ENCODE measurements around the gene DTNA. TPM values are rescaled to one million over a fixed set of nuclear protein-coding genes. Genes with fewer than 3 reads are reported as not detected.
A peak's percentile ranks its signal among the peaks of the same experiment; 100 is the strongest.

The DTNA gene
- total RNA-seq, 1 experiment from 2014 or later, result 9.6 TPM

DNA sequence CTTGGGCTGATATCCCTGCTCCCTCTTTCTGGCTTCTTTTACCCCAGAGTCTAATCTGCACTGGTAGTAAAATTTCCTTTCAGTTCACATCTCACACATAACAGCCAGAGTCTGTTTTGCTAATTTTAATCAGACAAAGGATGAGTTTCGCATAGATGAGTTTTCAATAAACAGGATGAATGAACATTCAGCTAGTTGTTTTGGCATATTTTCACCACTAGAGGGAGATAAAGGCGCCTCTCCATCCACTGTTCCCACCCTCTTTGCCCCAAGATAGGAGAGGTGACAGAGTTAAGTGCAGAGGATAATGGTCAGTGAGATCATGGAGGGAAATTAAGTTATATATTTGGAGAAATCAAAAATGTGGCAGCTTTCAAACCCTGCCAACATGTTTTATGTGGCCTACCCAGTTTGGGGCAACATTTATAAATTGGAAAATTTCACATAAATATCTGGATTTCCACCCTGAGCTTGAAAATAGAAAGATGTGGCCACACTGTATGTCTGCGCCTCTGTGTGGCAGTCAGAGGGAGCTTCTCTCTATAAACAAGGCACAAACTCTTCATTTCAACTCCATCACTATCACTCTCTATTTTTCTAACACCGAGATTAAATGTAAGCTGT, 48.5 kb upstream of the DTNA start:
- DNase-seq (ENCODE audit: low read depth, low spot score), result peak; percentile 33
- no peak overlapping the region for H3K27ac ChIP-seq (ENCODE audit: low read depth, low read length)
- TF ChIP-seq SRF (IDR thresholded peaks at IDR 0.05; ENCODE audit: low read depth) (no peak), POLR2A (IDR thresholded peaks at IDR 0.05; ENCODE audit: borderline replicate concordance, extremely low read depth, insufficient read depth, insufficient read length) (no peak), YY1 (IDR thresholded peaks at IDR 0.05; ENCODE audit: extremely low read depth, insufficient replicate concordance, low read depth, low read length) (no peak), CBX3 (IDR thresholded peaks at IDR 0.05; ENCODE audit: low read depth) (no peak), RAD21 (IDR thresholded peaks at IDR 0.05; ENCODE audit: low read depth) (peak; percentile 62)
- TF ChIP-seq, protein P1, sequence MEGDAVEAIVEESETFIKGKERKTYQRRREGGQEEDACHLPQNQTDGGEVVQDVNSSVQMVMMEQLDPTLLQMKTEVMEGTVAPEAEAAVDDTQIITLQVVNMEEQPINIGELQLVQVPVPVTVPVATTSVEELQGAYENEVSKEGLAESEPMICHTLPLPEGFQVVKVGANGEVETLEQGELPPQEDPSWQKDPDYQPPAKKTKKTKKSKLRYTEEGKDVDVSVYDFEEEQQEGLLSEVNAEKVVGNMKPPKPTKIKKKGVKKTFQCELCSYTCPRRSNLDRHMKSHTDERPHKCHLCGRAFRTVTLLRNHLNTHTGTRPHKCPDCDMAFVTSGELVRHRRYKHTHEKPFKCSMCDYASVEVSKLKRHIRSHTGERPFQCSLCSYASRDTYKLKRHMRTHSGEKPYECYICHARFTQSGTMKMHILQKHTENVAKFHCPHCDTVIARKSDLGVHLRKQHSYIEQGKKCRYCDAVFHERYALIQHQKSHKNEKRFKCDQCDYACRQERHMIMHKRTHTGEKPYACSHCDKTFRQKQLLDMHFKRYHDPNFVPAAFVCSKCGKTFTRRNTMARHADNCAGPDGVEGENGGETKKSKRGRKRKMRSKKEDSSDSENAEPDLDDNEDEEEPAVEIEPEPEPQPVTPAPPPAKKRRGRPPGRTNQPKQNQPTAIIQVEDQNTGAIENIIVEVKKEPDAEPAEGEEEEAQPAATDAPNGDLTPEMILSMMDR (IDR thresholded peaks at IDR 0.05 in 2 of 3, conservative IDR thresholded peaks at IDR 0.05 in 1 of 3; ENCODE audit: borderline replicate concordance in 1 of 3, insufficient read depth in 1 of 3, low read depth in 2 of 3, low read length in 2 of 3), result peak; percentile 58 to 90 (median 83); a peak in 5 of 6 replicates
- no peak overlapping the region for H3K9ac ChIP-seq (ENCODE audit: low read length)
- H3K9me2 ChIP-seq (ENCODE audit: insufficient read depth), result no peaks in the 10 kb centered on the region
- no peak overlapping the region for H3K4me2 ChIP-seq (ENCODE audit: low read length)
- ChIA-PET CTCF (interaction anchor here (0.6 to 3.2 kb wide), 22 partner anchors 8 to 539 kb away, joined by 3 to 29 read pairs (median 4); partner anchors contain the start of gene DTNA), POLR2A (no interaction called here), RAD21 (ENCODE audit: low non-redundant PET in 1 of 2, low total read pairs in 2 of 2, uncharacterized antibody in 2 of 2, unreplicated experiment in 2 of 2) (interaction anchor here in 1 of 2 experiments (0.5 to 1.3 kb wide), 2 partner anchors 100 to 126 kb away, joined by 4 read pairs; no protein-coding TSS in a partner anchor)
- peak; percentile 83 for ATAC-seq
- H2AFZ ChIP-seq (ENCODE audit: low read depth, low read length, poor library complexity, severe bottlenecking), result no peak overlapping the region
- no TSS peak for BruUV-seq (replicated peaks)
- intact Hi-C loops (cut with micrococcal nuclease), result loop anchor here (1.0 kb wide), 1 partner anchor 127 kb away; no protein-coding TSS in a partner anchor
- no peaks in the 10 kb centered on the region for H4K20me1 ChIP-seq (ENCODE audit: insufficient read depth)
- no peaks in the 10 kb centered on the region for H3K27me3 ChIP-seq (ENCODE audit: insufficient read depth, low read length)
- no peak overlapping the region for H3K4me3 ChIP-seq (replicated peaks in 1 of 2; ENCODE audit: low read depth in 1 of 2, low read length in 2 of 2)
- no peaks in the 10 kb centered on the region for H3K9me3 ChIP-seq (ENCODE audit: control insufficient read depth in 1 of 2, insufficient read depth in 1 of 2, low read depth in 1 of 2, low read length in 2 of 2)
- no peaks in the 10 kb centered on the region for H3K79me2 ChIP-seq (ENCODE audit: insufficient read depth, low read length)
- no peaks in the 10 kb centered on the region for H3K36me3 ChIP-seq (ENCODE audit: control insufficient read depth in 1 of 2, insufficient read depth in 2 of 2, low read length in 2 of 2)
- H3K4me1 ChIP-seq (ENCODE audit: control insufficient read depth in 1 of 2, insufficient read depth in 2 of 2, low read length in 2 of 2), result peaks cover 9 to 14% of the 10 kb centered on the region in 2 experiments

Measured in HCT116 (cell line).